Stomach (tissue), 4 donors: Measurements from ENCODE around the gene KCNG2.

Experiments
- CTCF ChIP-seq, 7 experiments: fragments of 450-650 bp in 4 of 7; fragments of 200-600 bp in 3 of 7; sonication (generic) in 3 of 7; IDR thresholded peaks; one replicate each; pipeline ENCODE4 v1.5.1; 2016 to 2019; ENCODE audit warnings: antibody characterized with exemption in 7 of 7, control low read depth in 2 of 7, mild to moderate bottlenecking in 1 of 7
- EP300 ChIP-seq: sonication (generic); formaldehyde crosslinking; IDR thresholded peaks from one replicate; pipeline ENCODE4 v1.6.1; 2017; ENCODE audit warnings: antibody characterized with exemption
- POLR2A ChIP-seq, 4 donors: fragments of 450-650 bp; IDR thresholded peaks; one replicate each; pipeline ENCODE4 v1.6.1; 2016; ENCODE audit warnings: antibody characterized with exemption in 4 of 4, control low read depth in 2 of 4, mild to moderate bottlenecking in 1 of 4, moderate library complexity in 1 of 4
- POLR2AphosphoS5 ChIP-seq, 3 donors: sonication (generic); formaldehyde crosslinking; IDR thresholded peaks; one replicate each; pipeline ENCODE4 v1.6.1; 2016; ENCODE audit warnings: antibody characterized with exemption in 3 of 3

DNA sequence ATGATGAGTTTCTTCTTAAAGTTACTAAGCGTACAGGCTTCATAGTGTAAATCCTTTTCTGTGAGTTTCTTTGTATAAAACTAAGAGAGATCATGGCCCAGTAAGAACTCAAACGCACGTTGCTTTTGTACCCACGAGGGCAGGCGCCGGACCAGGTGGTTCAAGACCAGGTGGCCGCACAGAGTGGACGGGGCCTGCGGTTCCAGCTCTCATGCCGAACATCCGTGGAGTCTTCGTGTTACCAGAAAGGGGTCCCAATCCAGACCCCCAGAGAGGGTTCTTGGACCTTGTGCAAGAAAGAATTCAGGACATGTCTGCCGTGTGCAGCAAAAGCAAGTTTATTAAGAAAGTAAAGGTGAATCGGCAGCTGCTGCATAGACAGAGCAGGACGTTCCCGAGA, 53.0 kb downstream of the KCNG2 start:
- TF ChIP-seq POLR2A (IDR thresholded peaks at IDR 0.05) (no peak), CTCF (IDR thresholded peaks at IDR 0.05) (no peak), POLR2AphosphoS5 (IDR thresholded peaks at IDR 0.05) (no peak), EP300 (no peak)
